IPS-11a (cell line): ENCODE data around the gene DBET.
"Not testable (repeated sequence)": the region's sequence is repeated elsewhere in the genome, so short reads cannot be mapped to it uniquely, and the experiment has no call there.

Source experiments
- H3K4me3 ChIP-seq: one replicate; pipeline ENCODE4 v1.5.1; 2013; ENCODE audit warnings: low read depth, low read length, control low read depth

The DBET gene

DNA sequence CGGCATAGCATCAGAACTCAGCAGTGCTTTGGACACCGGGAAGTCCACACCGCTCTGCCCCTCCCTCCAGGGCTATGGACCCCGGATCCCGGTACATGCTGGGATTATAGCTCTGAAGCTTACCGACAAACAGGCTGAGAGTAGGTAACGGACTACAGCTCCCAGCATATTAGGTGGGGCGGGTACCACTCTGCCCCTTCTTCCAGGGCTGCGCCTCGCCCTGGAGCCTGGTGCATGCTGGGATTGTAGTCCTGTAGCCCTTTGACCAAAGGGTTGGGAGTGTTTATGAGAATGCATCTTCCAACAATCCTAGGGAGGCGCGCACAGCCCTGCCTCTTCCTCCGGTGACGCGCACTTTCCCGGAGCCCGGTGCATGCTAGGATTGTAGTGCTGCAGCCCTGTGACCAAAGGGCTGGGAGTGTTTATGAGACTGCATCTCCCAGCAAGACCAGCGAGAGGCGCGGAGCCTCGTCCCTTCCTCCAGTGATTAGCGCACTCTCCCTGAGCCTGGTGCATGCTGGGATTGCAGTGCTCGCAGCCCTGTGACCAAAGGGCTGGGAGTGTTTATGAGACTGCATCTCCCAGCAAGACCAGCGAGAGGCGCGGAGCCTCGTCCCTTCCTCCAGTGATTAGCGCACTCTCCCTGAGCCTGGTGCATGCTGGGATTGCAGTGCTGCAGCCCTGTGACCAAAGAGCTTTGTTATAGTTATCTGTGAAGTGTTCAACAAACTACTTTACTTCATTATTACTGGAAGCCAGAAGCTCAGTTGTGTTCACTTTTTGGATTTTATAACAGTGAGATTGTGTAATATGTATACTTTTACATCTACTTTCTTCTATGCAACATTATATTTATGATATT, 14.7 kb upstream of the DBET start:
- not testable (repeated sequence) for H3K4me3 ChIP-seq

DNA sequence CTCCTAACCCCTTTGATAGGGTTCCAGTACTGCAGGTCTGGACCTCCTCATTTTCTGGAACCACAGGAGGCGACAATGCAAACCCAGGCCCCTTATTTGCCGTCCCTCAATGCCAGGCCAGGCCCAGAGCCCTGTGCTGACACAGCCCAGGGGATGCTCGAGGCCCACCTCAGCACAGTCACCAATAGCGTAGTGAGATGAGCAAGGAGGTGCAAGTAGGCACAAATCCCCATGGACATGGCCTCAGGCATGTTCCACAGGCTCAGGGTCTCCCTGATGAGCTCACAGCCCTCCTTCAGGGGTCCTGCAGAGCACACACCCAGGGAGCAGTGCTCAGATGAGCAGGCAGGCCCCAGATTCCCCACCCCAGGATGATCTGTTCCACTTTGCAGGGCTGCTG, 5.3 kb upstream of the DBET start:
- H3K4me3 ChIP-seq, result not testable (repeated sequence)

- not testable (repeated sequence) for H3K4me3 ChIP-seq
These were observed 503 bp downstream of the DBET start for GRCh38 chr4:190064805-190065204.

- not testable (repeated sequence) for H3K4me3 ChIP-seq
These were observed 4.0 kb downstream of the DBET start for GRCh38 chr4:190068351-190068750.

DNA sequence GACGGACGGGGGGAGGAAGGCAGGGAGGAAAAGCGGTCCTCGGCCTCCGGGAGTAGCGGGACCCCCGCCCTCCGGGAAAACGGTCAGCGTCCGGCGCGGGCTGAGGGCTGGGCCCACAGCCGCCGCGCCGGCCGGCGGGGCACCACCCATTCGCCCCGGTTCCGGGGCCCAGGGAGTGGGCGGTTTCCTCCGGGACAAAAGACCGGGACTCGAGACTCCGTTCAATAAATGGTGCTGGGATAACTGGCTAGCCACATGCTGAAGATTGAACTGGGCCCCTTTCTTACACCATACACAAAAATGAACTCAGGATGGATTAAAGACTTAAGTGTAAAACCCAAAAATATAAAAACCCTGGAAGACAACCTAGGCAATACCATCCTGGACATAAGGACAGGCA, 28.8 kb downstream of the DBET start:
- not testable (repeated sequence) for H3K4me3 ChIP-seq

GRCh38 chr4:190094031-190094430, 29.7 kb downstream of the DBET start:
- not testable (repeated sequence) for H3K4me3 ChIP-seq

GRCh38 chr4:190095335-190095734, 31.0 kb downstream of the DBET start:
- not testable (repeated sequence) for H3K4me3 ChIP-seq

GRCh38 chr4:190099605-190100004, 35.3 kb downstream of the DBET start:
- H3K4me3 ChIP-seq, result not testable (repeated sequence)

- H3K4me3 ChIP-seq, result not testable (repeated sequence)
These were observed 37.2 kb downstream of the DBET start for GRCh38 chr4:190101525-190101924.

DNA sequence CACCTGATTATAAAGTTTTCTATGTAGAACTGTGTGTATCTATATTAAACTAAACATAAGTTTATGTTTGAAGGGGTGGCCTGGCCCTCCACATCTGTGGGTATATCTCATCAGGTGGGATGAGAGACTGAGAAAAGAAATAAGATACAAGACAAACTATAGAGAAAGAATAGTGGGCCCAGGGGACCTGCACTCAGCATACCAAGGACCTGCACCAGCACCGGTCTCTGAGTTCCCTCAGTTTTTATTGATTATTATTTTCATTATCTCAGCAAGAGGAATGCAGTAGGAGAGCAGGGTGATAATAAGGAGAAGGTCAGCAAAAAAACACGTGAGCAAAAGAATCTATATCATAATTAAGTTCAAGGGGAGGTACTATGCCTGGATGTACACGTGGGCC, 41.9 kb downstream of the DBET start:
- not testable (repeated sequence) for H3K4me3 ChIP-seq

DNA sequence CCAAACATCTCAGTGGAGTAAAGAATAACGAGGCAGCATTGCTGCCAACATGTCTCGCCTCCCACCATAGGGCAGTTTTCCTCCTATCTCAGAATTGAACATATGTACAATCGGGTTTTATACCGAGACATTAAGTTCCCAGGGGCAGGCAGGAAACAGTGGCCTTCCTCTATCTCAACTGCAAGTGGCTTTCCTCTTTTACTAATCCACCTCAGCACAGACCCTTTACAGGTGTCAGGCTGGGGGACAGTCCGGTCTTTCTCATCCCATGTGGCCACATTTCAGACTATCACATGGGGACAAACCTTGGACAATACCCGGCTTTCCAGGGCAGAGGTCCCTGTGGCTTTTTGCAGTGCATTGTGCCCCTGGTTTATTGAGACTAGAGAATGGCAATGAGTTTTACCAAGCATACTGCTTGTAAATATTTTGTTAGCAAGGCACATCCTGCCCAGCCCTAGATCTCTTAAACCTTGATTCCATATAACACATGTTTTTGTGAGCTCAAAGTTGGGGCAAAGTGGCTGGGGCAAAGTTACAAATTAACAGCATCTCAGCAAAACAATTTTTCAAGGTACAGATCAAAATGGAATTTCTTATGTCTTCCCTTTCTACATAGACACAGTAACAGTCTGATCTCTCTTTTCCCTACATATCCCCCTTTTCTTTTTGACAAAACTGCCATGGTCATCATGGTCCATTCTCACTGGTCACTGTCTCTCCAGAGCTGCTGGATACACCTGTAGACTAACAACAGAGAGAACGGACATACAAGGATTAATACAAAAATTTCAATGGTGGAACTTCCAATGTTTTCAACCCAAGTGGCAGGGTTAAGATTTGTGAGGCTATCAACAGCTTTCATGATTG, 42.5 kb downstream of the DBET start:
- not testable (repeated sequence) for H3K4me3 ChIP-seq

DNA sequence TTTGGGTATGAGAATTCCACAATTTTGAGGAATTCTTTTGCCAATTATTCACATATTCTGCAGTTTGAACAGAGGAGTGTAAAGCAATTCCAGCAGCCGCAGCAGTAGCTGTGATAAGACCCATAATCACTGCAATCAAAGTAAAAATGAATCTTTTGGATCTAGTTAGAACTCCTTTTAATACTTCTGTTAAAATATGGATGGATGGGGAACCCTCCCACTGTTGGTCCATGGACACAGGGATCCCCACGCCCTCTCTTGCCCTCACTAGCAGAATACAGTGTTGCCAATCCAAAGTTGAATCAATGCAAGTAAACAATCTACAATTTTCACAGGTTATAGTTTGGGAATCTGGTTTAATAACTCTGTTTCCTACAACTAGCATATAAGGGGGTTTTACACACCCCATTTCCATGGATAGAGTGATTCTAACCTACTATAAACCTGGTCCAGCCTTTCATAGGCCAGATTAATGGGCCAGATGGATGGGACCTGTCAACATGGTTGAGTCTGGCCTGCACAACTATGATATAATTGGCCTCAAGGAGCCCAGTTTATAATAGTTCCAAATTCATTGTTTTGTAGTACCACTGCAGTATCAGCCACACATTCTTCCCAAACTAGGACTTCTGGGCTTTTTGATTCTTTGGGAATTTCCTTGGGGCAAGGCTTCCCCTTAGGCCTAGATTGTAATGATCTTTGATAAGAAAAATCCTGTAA, 43.6 kb downstream of the DBET start:
- H3K4me3 ChIP-seq, result not testable (repeated sequence)

GRCh38 chr4:190108756-190109155, 44.5 kb downstream of the DBET start:
- H3K4me3 ChIP-seq, result not testable (repeated sequence)

DNA sequence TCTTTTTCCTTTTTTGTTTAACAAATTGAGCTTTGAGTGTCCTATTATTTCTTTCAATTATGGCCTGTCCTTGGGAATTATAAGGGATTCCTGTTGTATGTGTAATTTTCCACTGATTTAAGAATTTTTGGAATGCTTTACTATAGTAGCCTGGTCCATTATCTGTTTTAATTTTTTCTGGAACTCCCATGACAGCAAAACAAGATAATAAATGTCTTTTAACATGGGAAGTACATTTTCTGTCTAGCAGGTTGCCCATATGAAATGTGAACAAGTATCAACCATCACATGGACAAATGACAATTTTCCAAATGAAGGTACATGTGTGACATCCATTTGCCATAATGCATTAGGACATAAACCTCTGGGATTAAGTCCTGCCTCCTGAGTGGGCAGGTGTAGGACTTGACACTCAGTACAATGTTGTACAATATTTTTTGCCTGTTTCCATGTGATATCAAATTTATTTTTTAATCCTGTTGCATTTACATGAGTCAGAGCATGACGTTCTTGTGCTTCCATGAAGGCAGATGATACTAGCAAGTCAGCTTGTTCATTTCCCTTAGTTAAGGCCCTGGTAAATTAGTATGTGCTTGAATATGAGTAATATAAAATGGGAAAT, 45.2 kb downstream of the DBET start:
- not testable (repeated sequence) for H3K4me3 ChIP-seq

DNA sequence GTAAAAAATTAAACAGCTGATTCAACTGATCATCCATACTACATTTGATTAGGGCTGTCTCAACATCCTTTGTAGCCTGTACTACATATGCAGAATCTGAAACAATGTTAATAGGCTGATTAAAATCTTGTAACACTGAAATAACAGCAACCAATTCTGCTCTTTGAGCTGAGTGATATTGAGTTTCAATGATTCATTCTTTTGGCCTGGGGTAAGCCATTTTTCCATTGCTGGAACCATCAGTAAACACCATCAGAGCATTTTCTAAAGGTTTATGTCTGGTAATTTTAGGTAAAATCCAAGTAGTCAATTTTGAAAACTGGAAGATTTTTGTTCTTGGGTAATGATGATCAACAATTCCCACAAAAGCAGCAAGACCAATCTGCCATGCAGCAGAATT, 45.7 kb downstream of the DBET start:
- H3K4me3 ChIP-seq, result not testable (repeated sequence)

GRCh38 chr4:190110570-190111295, 46.4 kb downstream of the DBET start:
- not testable (repeated sequence) for H3K4me3 ChIP-seq

- H3K4me3 ChIP-seq, result not testable (repeated sequence)
These were observed 48.6 kb downstream of the DBET start for GRCh38 chr4:190112879-190113278.

- not testable (repeated sequence) for H3K4me3 ChIP-seq
These were observed 50.7 kb downstream of the DBET start for GRCh38 chr4:190114991-190115390.
